GM21723 (cell line): ENCODE data around the gene QRFP.
A peak's percentile ranks its signal among the peaks of the same experiment; 100 is the strongest.

Source experiments
- ATAC-seq: cut with Tn5 transposase; IDR thresholded peaks from one replicate; pipeline ENCODE4 v1.9.1; 2021; ENCODE audit warnings: mild to moderate bottlenecking, moderate library complexity; ENCODE audit not compliant: unreplicated experiment

The QRFP gene

GRCh38 chr9:130933114-130934046 is 36.8 kb upstream of the QRFP start:
- no peak for ATAC-seq

GRCh38 chr9:130932255-130933079 is 35.9 kb upstream of the QRFP start:
- ATAC-seq = no peak

- peak; percentile 55 for ATAC-seq
Observed at GRCh38 chr9:130931508-130932254, 35.1 kb upstream of the QRFP start.

- no peak for ATAC-seq
Observed at GRCh38 chr9:130930804-130931349, 34.3 kb upstream of the QRFP start.

GRCh38 chr9:130930132-130930803 is 33.7 kb upstream of the QRFP start:
- no peak for ATAC-seq

GRCh38 chr9:130929571-130930038 is 33.0 kb upstream of the QRFP start:
- no peak for ATAC-seq

GRCh38 chr9:130927995-130928900 is 31.6 kb upstream of the QRFP start:
- no peak for ATAC-seq

GRCh38 chr9:130927338-130927737 is 30.7 kb upstream of the QRFP start:
- ATAC-seq = no peak

GRCh38 chr9:130925050-130925678 is 28.6 kb upstream of the QRFP start:
- no peak for ATAC-seq

GRCh38 chr9:130924448-130924788 is 27.8 kb upstream of the QRFP start:
- no peak for ATAC-seq

GRCh38 chr9:130923611-130924447 is 27.2 kb upstream of the QRFP start:
- ATAC-seq = no peak

GRCh38 chr9:130922893-130923610 is 26.4 kb upstream of the QRFP start:
- no peak for ATAC-seq

- no peak for ATAC-seq
Observed at GRCh38 chr9:130921989-130922892, 25.6 kb upstream of the QRFP start.

- ATAC-seq = no peak
Observed at GRCh38 chr9:130921300-130921988, 24.8 kb upstream of the QRFP start.

GRCh38 chr9:130920762-130921299 is 24.2 kb upstream of the QRFP start:
- ATAC-seq = no peak
